GM23338 (cell line): Measurements from ENCODE around the gene UBL5. TPM values are rescaled to one million over a fixed set of nuclear protein-coding genes. Genes with fewer than 3 reads are reported as not detected.

Source experiments
- ATAC-seq: fragments of 200-7000 bp; cut with Tn5 transposase; 3 replicates; pipeline ENCODE4 v1.9.1; 2020
- DNase-seq: peaks from one replicate; pipeline ENCODE4 v3.0.0-alpha.2; 2015; ENCODE audit warnings: low spot score
- H2AFZ ChIP-seq: fragments of 200-600 bp; sonication (generic); 2 replicates; pipeline ENCODE4 v1.8.0; 2016; ENCODE audit warnings: antibody characterized with exemption, mild to moderate bottlenecking, moderate library complexity
- H3F3A ChIP-seq: fragments of 200-600 bp; sonication (generic); replicated peaks from 2 replicates; pipeline ENCODE4 v1.8.0; 2017; ENCODE audit warnings: antibody characterized with exemption, mixed run types, low read depth
- H3K27ac ChIP-seq: fragments of 200-600 bp; sonication (generic); 2 replicates; pipeline ENCODE4 v1.6.1; 2016; ENCODE audit warnings: low read depth
- H3K27me3 ChIP-seq: fragments of 200-600 bp; sonication (generic); 2 replicates; pipeline ENCODE4 v1.8.0; 2016; ENCODE audit warnings: mild to moderate bottlenecking, mixed run types, moderate library complexity; ENCODE audit not compliant: insufficient read depth
- H3K36me3 ChIP-seq: fragments of 200-600 bp; sonication (generic); 2 replicates; pipeline ENCODE4 v1.8.0; 2016; ENCODE audit warnings: mild to moderate bottlenecking; ENCODE audit not compliant: insufficient read depth
- H3K4me1 ChIP-seq: fragments of 200-600 bp; sonication (generic); 2 replicates; pipeline ENCODE4 v1.8.0; 2016; ENCODE audit warnings: mild to moderate bottlenecking, moderate library complexity; ENCODE audit not compliant: insufficient read depth
- H3K4me2 ChIP-seq: fragments of 200-600 bp; sonication (generic); 2 replicates; pipeline ENCODE4 v1.7.1; 2017; ENCODE audit warnings: mixed run types
- H3K4me3 ChIP-seq: fragments of 200-600 bp; sonication (generic); 2 replicates; pipeline ENCODE4 v1.6.1; 2016; ENCODE audit warnings: mixed run types
- H3K79me2 ChIP-seq: fragments of 200-600 bp; sonication (generic); replicated peaks from 2 replicates; pipeline ENCODE4 v1.8.0; 2017; ENCODE audit warnings: mild to moderate bottlenecking; ENCODE audit not compliant: insufficient read depth
- H3K9me2 ChIP-seq: fragments of 200-600 bp; sonication (generic); 2 replicates; pipeline ENCODE4 v1.8.0; 2017; ENCODE audit not compliant: insufficient read depth
- H4K20me1 ChIP-seq: fragments of 200-600 bp; sonication (generic); replicated peaks from 2 replicates; pipeline ENCODE4 v1.8.0; 2017; ENCODE audit warnings: mild to moderate bottlenecking; ENCODE audit not compliant: insufficient read depth
- H3K27ac Mint-ChIP-seq: 2 replicates; pipeline ENCODE4 v1.8.0; 2020; ENCODE audit warnings: inconsistent platforms, mild to moderate bottlenecking, moderate library complexity, mixed read lengths
- H3K27me3 Mint-ChIP-seq: 3 replicates; pipeline ENCODE4 v1.8.0; 2022; ENCODE audit warnings: low read depth, mild to moderate bottlenecking, moderate library complexity, mixed read lengths, inconsistent platforms; ENCODE audit not compliant: insufficient read depth, poor library complexity
- H3K36me3 Mint-ChIP-seq: 3 replicates; pipeline ENCODE4 v1.8.0; 2021; ENCODE audit warnings: low read depth, mild to moderate bottlenecking, inconsistent platforms, moderate library complexity, mixed read lengths
- H3K4me1 Mint-ChIP-seq: 3 replicates; pipeline ENCODE4 v1.8.0; 2020; ENCODE audit warnings: mild to moderate bottlenecking, inconsistent platforms, mixed read lengths
- H3K4me3 Mint-ChIP-seq: 3 replicates; pipeline ENCODE4 v1.8.0; 2021; ENCODE audit warnings: moderate library complexity, mild to moderate bottlenecking, inconsistent platforms, mixed read lengths
- H3K9me3 Mint-ChIP-seq: 3 replicates; pipeline ENCODE4 v1.8.0; 2020; ENCODE audit warnings: moderate library complexity, mild to moderate bottlenecking, inconsistent platforms, mixed read lengths
- CREB1 ChIP-seq: fragments of 250-450 bp; sonication (Bioruptor Pico); IDR thresholded peaks from 2 replicates; pipeline ENCODE4 v1.5.0; 2020; ENCODE audit warnings: low read depth, mild to moderate bottlenecking, moderate library complexity
- CTCF ChIP-seq, 2 experiments: fragments of 200-600 bp in 1 of 2; sonication (generic) in 1 of 2; conservative IDR thresholded peaks; 2 replicates each; pipeline versions ENCODE4 v1.5.1 to v1.6.1; 2016 to 2017; ENCODE audit warnings: antibody characterized with exemption in 2 of 2, low read depth in 2 of 2, mild to moderate bottlenecking in 2 of 2, moderate library complexity in 1 of 2
- ETS1 ChIP-seq: IDR thresholded peaks from 2 replicates; pipeline ENCODE4 v1.6.1; 2016; ENCODE audit warnings: antibody characterized with exemption
- EZH2 ChIP-seq: fragments of 200-600 bp; sonication (generic); IDR thresholded peaks from one replicate; pipeline ENCODE4 v1.8.0; 2017; ENCODE audit warnings: antibody characterized with exemption, mild to moderate bottlenecking, low read depth; ENCODE audit not compliant: unreplicated experiment
- EZH2phosphoT487 ChIP-seq: fragments of 200-600 bp; sonication (generic); IDR thresholded peaks from one replicate; pipeline ENCODE4 v1.8.1; 2018; ENCODE audit warnings: antibody characterized with exemption; ENCODE audit not compliant: unreplicated experiment
- JUNB ChIP-seq: IDR thresholded peaks from one replicate; pipeline ENCODE4 v1.6.1; 2016; ENCODE audit warnings: antibody characterized with exemption; ENCODE audit not compliant: unreplicated experiment
- NANOG ChIP-seq: IDR thresholded peaks from 2 replicates; pipeline ENCODE4 v1.6.1; 2016; ENCODE audit warnings: antibody characterized with exemption, borderline replicate concordance
- POLR2AphosphoS5 ChIP-seq: IDR thresholded peaks from 2 replicates; pipeline ENCODE4 v1.6.1; 2016; ENCODE audit warnings: antibody characterized with exemption, low read depth
- REST ChIP-seq: IDR thresholded peaks from one replicate; pipeline ENCODE4 v1.6.1; 2018; ENCODE audit warnings: antibody characterized with exemption; ENCODE audit not compliant: unreplicated experiment
- STAT1 ChIP-seq: IDR thresholded peaks from one replicate; pipeline ENCODE4 v1.6.1; 2016; ENCODE audit warnings: antibody characterized with exemption; ENCODE audit not compliant: unreplicated experiment
- ZNF114 ChIP-seq: fragments of 250-450 bp; sonication (Bioruptor Pico); IDR thresholded peaks from 2 replicates; pipeline ENCODE4 v1.5.0; 2020; ENCODE audit warnings: mild to moderate bottlenecking, moderate library complexity
- ZNF331 ChIP-seq: fragments of 250-450 bp; sonication (Bioruptor Pico); IDR thresholded peaks from 2 replicates; pipeline ENCODE4 v1.5.0; 2020; ENCODE audit warnings: low read depth, mild to moderate bottlenecking, moderate library complexity
- ZNF462 ChIP-seq: fragments of 250-450 bp; sonication (Bioruptor Pico); IDR thresholded peaks from 2 replicates; pipeline ENCODE4 v1.5.0; 2020; ENCODE audit warnings: mild to moderate bottlenecking, moderate library complexity
- polyA plus RNA-seq: library from polyadenylated mRNA; unstranded; fragments of >200 nt; fragmentation: Nextera tagmentation; extraction: Ambion mirVana; gene quantifications from 2 replicates; pipeline ENCODE4 v1.2.1, GENCODE V29; 2016
- total RNA-seq: library from RNA; depleted of rRNA; stranded (reverse); fragments of >200 nt; shearing (Covaris generic); gene quantifications from 2 replicates; pipeline ENCODE4 v1.2.3, GENCODE V29; 2014

Gene UBL5
- total and polyA plus RNA-seq, 2 experiments from 2014 or later: 304 to 1,371 TPM

- Mint-ChIP-seq H3K9me3 (no peaks in the 10 kb centered on the region), H3K36me3 (peaks cover 2% of the 10 kb centered on the region; the same call in 1 of the 3 replicates), H3K27me3 (peaks cover 16% of the 10 kb centered on the region), H3K27ac (peak overlapping the region; percentile 44; the same call in 1 of the 2 replicates), H3K4me3 (no peak overlapping the region), H3K4me1 (peaks cover 5% of the 10 kb centered on the region; the same call in 2 of the 3 replicates)
- peak; percentile 68 for DNase-seq
- no peaks in the 10 kb centered on the region for H3K9me2 ChIP-seq
- H3F3A ChIP-seq: 0 out of 2 replicates have a peak, but pooled peaks cover 6% of the 10 kb centered on the region
- no peak for TF ChIP-seq ETS1
- no peak for TF ChIP-seq CREB1 (CRISPR knock-in tag)
- TF ChIP-seq JUNB: no peak
- no peak for TF ChIP-seq EZH2
- TF ChIP-seq ZNF114 (CRISPR knock-in tag): no peak
- no peak for TF ChIP-seq ZNF331 (CRISPR knock-in tag)
- TF ChIP-seq STAT1: no peak
- TF ChIP-seq NANOG: no peak
- no peak for TF ChIP-seq REST
- TF ChIP-seq EZH2phosphoT487: no peak
- TF ChIP-seq POLR2AphosphoS5: no peak
- no peak for TF ChIP-seq ZNF462 (CRISPR knock-in tag)
- no peak for TF ChIP-seq CTCF (conservative IDR thresholded peaks at IDR 0.05; ENCODE audit: low read depth in 2 of 2)
- no peaks in the 10 kb centered on the region for H3K27me3 ChIP-seq
- peaks cover 11% of the 10 kb centered on the region; the same call in 1 of the 2 replicates for H3K4me1 ChIP-seq
- peak overlapping the region; percentile 27; the same call in 1 of the 2 replicates for H3K4me3 ChIP-seq
- peak overlapping the region; percentile 52; the same call in 1 of the 2 replicates for H3K4me2 ChIP-seq
- H2AFZ ChIP-seq: no peak overlapping the region
- no peaks in the 10 kb centered on the region; the same call in 1 of the 2 replicates for H3K79me2 ChIP-seq
- H4K20me1 ChIP-seq: peaks cover 9% of the 10 kb centered on the region
- H3K27ac ChIP-seq: peak overlapping the region; percentile 53; the same call in 1 of the 2 replicates
- no peaks in the 10 kb centered on the region for H3K36me3 ChIP-seq
- ATAC-seq: peak; percentile 34
Observed at GRCh38 chr19:9865732-9866501, 38.2 kb downstream of the UBL5 start.
